H1 (cell line): ENCODE results near the gene RALA. TPM values are rescaled to one million over a fixed set of nuclear protein-coding genes. Genes with fewer than 3 reads are reported as not detected.

Experiments
- CTCF ChIA-PET: fragments of 300-600 bp; sonication (Branson Sonifier 250); formaldehyde crosslinking; loops from one replicate; lab custom pipeline; 2021; ENCODE audit not compliant: partially characterized antibody; lab: Charles Lee
- POLR2A ChIA-PET: fragments of 300-600 bp; sonication (Branson Sonifier 250); formaldehyde crosslinking; loops from one replicate; lab custom pipeline; 2021; ENCODE audit warnings: inconsistent platforms; ENCODE audit not compliant: partially characterized antibody; lab: Charles Lee
- DNase-seq, 2 experiments: peaks; one replicate each; pipeline versions ENCODE4 v3.0.0 to v3.0.0-alpha.2; 2010 to 2022; ENCODE audit warnings: low spot score in 2 of 2, low read depth in 1 of 2, mixed read lengths in 1 of 2
- FAIRE-seq: peaks from 2 replicates; lab custom pipeline; 2011; peaks lifted over from hg19 to GRCh38; lab: Jason Lieb, UNC
- H2AFZ ChIP-seq: 2 replicates; pipeline ENCODE4 v1.8.1; 2012; ENCODE audit warnings: low read length, inconsistent platforms
- H2AK5ac ChIP-seq: 2 replicates; pipeline ENCODE4 v1.6.1; 2013; ENCODE audit warnings: low read depth, low read length
- H2BK120ac ChIP-seq: replicated peaks from 2 replicates; pipeline ENCODE3; 2013; ENCODE audit warnings: low read depth, low read length, inconsistent platforms
- H2BK12ac ChIP-seq: 2 replicates; pipeline ENCODE4 v1.6.1; 2013; ENCODE audit warnings: low read depth, low read length
- H2BK15ac ChIP-seq: 2 replicates; pipeline ENCODE4 v1.6.1; 2013; ENCODE audit warnings: low read length
- H2BK20ac ChIP-seq: 2 replicates; pipeline ENCODE4 v1.6.1; 2013; ENCODE audit warnings: low read length
- H2BK5ac ChIP-seq: 2 replicates; pipeline ENCODE4 v1.6.1; 2013; ENCODE audit warnings: low read depth, low read length
- H3K14ac ChIP-seq: 2 replicates; pipeline ENCODE4 v1.6.1; 2013; ENCODE audit warnings: inconsistent platforms; ENCODE audit not compliant: insufficient read length
- H3K18ac ChIP-seq: 2 replicates; pipeline ENCODE4 v1.6.1; 2013; ENCODE audit warnings: low read length; ENCODE audit errors: extremely low read depth
- H3K23ac ChIP-seq: 2 replicates; pipeline ENCODE4 v1.6.1; 2013; ENCODE audit warnings: inconsistent platforms; ENCODE audit not compliant: insufficient read length
- H3K23me2 ChIP-seq: 2 replicates; pipeline ENCODE4 v1.6.1; 2013; ENCODE audit warnings: low read depth, low read length
- H3K27ac ChIP-seq: 2 replicates; pipeline ENCODE4 v1.6.1; 2011; ENCODE audit warnings: low read depth, low read length, inconsistent platforms
- H3K27me3 ChIP-seq, 4 experiments: replicated peaks in 1 of 4; 1 replicate in 1 of 4; 2 replicates in 3 of 4; pipeline versions ENCODE4 v1.6.1 to v1.8.1; 2011 to 2013; ENCODE audit warnings: low read length in 3 of 4, mild to moderate bottlenecking in 3 of 4, inconsistent platforms in 2 of 4, mixed read lengths in 2 of 4, moderate library complexity in 1 of 4; ENCODE audit not compliant: control insufficient read depth in 3 of 4, insufficient read depth in 3 of 4; ENCODE audit errors: extremely low read depth in 1 of 4
- H3K36me3 ChIP-seq, 4 experiments: 2 replicates each; pipeline versions ENCODE4 v1.6.1 to v1.8.1; 2011 to 2013; ENCODE audit warnings: mild to moderate bottlenecking in 4 of 4, low read length in 3 of 4, moderate library complexity in 2 of 4, control low read depth in 1 of 4, inconsistent platforms in 1 of 4; ENCODE audit not compliant: insufficient read depth in 4 of 4, control insufficient read depth in 2 of 4
- H3K4ac ChIP-seq: replicated peaks from 2 replicates; pipeline ENCODE3; 2013; ENCODE audit warnings: low read length, low read depth, mixed read lengths, inconsistent platforms; ENCODE audit not compliant: insufficient read length
- H3K4me1 ChIP-seq, 4 experiments: replicated peaks in 1 of 4; 1 replicate in 1 of 4; 2 replicates in 3 of 4; pipeline versions ENCODE4 v1.6.1 to v1.8.1; 2011 to 2013; ENCODE audit warnings: low read length in 3 of 4, inconsistent platforms in 2 of 4, mixed read lengths in 1 of 4; ENCODE audit not compliant: insufficient read depth in 4 of 4, control insufficient read depth in 3 of 4
- H3K4me2 ChIP-seq, 2 experiments: 2 replicates each; pipeline versions ENCODE4 v1.6.1 to v1.8.1; 2011 to 2013; ENCODE audit warnings: low read depth in 2 of 2, low read length in 2 of 2, control low read depth in 1 of 2, inconsistent platforms in 1 of 2, mild to moderate bottlenecking in 1 of 2; ENCODE audit not compliant: insufficient read depth in 1 of 2
- H3K4me3 ChIP-seq, 4 experiments: fragments of 200-600, 300-600 bp in 1 of 4; sonication (generic), shearing (Covaris generic), sonication (Bioruptor Twin) in 1 of 4; 2 replicates each; pipeline versions ENCODE4 v1.5.1 to v1.8.1; 2011 to 2016; ENCODE audit warnings: low read length in 4 of 4, low read depth in 3 of 4, control low read depth in 2 of 4, inconsistent platforms in 2 of 4, mild to moderate bottlenecking in 2 of 4, mixed read lengths in 1 of 4, moderate library complexity in 1 of 4; ENCODE audit not compliant: insufficient read depth in 2 of 4; ENCODE audit errors: extremely low read depth in 1 of 4
- H3K56ac ChIP-seq: replicated peaks from 2 replicates; pipeline ENCODE3; 2013; ENCODE audit warnings: low read depth, mild to moderate bottlenecking, mixed read lengths, low read length, inconsistent platforms; ENCODE audit not compliant: insufficient read length
- H3K79me1 ChIP-seq: 2 replicates; pipeline ENCODE4 v1.6.1; 2013; ENCODE audit warnings: low read depth, low read length, control low read depth
- H3K79me2 ChIP-seq, 2 experiments: 2 replicates each; pipeline versions ENCODE4 v1.6.1 to v1.8.1; 2012 to 2013; ENCODE audit warnings: low read length in 2 of 2, mild to moderate bottlenecking in 2 of 2, inconsistent platforms in 1 of 2; ENCODE audit not compliant: insufficient read depth in 2 of 2, control insufficient read depth in 1 of 2
- H3K9ac ChIP-seq, 4 experiments: replicated peaks in 1 of 4; 1 replicate in 1 of 4; 2 replicates in 3 of 4; pipeline versions ENCODE4 v1.6.1 to v1.8.1; 2011 to 2013; ENCODE audit warnings: low read depth in 3 of 4, low read length in 3 of 4, control low read depth in 2 of 4, mild to moderate bottlenecking in 2 of 4, moderate library complexity in 2 of 4, inconsistent platforms in 1 of 4; ENCODE audit errors: extremely low read depth in 1 of 4
- H3K9me3 ChIP-seq, 2 experiments: 2 replicates each; pipeline versions ENCODE4 v1.6.1 to v1.8.1; 2012 to 2013; ENCODE audit warnings: mild to moderate bottlenecking in 2 of 2, moderate library complexity in 2 of 2, control low read depth in 1 of 2, inconsistent platforms in 1 of 2, low read depth in 1 of 2, low read length in 1 of 2, mixed read lengths in 1 of 2; ENCODE audit not compliant: insufficient read depth in 2 of 2
- H4K20me1 ChIP-seq, 2 experiments: replicated peaks in 1 of 2; 2 replicates each; pipeline versions ENCODE3 to v1.8.1; 2011 to 2013; ENCODE audit warnings: inconsistent platforms in 2 of 2, low read length in 2 of 2, mild to moderate bottlenecking in 1 of 2; ENCODE audit not compliant: insufficient read depth in 2 of 2, control insufficient read depth in 1 of 2
- H4K5ac ChIP-seq: 2 replicates; pipeline ENCODE4 v1.6.1; 2013; ENCODE audit warnings: low read length, low read depth, mixed read lengths, inconsistent platforms; ENCODE audit not compliant: insufficient read length
- H4K8ac ChIP-seq: 2 replicates; pipeline ENCODE4 v1.8.0; 2013; ENCODE audit warnings: mild to moderate bottlenecking, moderate library complexity, low read length, inconsistent platforms; ENCODE audit not compliant: insufficient read depth; ENCODE audit errors: extremely low read depth
- H4K91ac ChIP-seq: replicated peaks from 2 replicates; pipeline ENCODE3; 2013; ENCODE audit warnings: low read length, mixed read lengths, inconsistent platforms; ENCODE audit not compliant: insufficient read length
- ATF3 ChIP-seq: IDR thresholded peaks from 2 replicates; pipeline ENCODE4 v1.6.1; 2011; ENCODE audit warnings: low read depth, mild to moderate bottlenecking, low read length; ENCODE audit not compliant: insufficient read depth
- BCL11A ChIP-seq, 2 experiments: IDR thresholded peaks; one replicate each; pipeline ENCODE4 v1.6.1; 2011; ENCODE audit warnings: low read depth in 2 of 2, low read length in 2 of 2, mild to moderate bottlenecking in 2 of 2
- BRCA1 ChIP-seq: IDR thresholded peaks from 2 replicates; pipeline ENCODE4 v1.6.1; 2012; ENCODE audit warnings: low read depth, low read length, improper control_type of control experiment
- FOSL1 ChIP-seq: IDR thresholded peaks from 2 replicates; pipeline ENCODE4 v1.6.1; 2011; ENCODE audit warnings: mild to moderate bottlenecking, low read depth, low read length, moderate library complexity; ENCODE audit not compliant: insufficient read depth
- GABPA ChIP-seq: IDR thresholded peaks from 2 replicates; pipeline ENCODE4 v1.6.1; 2011; ENCODE audit warnings: mild to moderate bottlenecking, low read length, moderate library complexity, borderline replicate concordance; ENCODE audit not compliant: insufficient read depth
- JUND ChIP-seq: IDR thresholded peaks from 2 replicates; pipeline ENCODE4 v1.6.1; 2011; ENCODE audit warnings: mild to moderate bottlenecking, improper control_type of control experiment, low read length
- PHF8 ChIP-seq: fragments of 200-600 bp; sonication (generic); conservative IDR thresholded peaks from 2 replicates; pipeline ENCODE4 v1.7.1; 2012; ENCODE audit warnings: low read depth, mild to moderate bottlenecking, inconsistent platforms, low read length, moderate library complexity
- SIRT6 ChIP-seq: IDR thresholded peaks from one replicate; pipeline ENCODE4 v1.7.1; 2012; ENCODE audit warnings: low read length, inconsistent platforms
- SIX5 ChIP-seq: IDR thresholded peaks from 2 replicates; pipeline ENCODE4 v1.6.1; 2011; ENCODE audit warnings: mild to moderate bottlenecking, low read depth, low read length
- TCF12 ChIP-seq: IDR thresholded peaks from 2 replicates; pipeline ENCODE4 v1.6.1; 2011; ENCODE audit warnings: low read depth, mild to moderate bottlenecking, low read length
- USF2 ChIP-seq: IDR thresholded peaks from 2 replicates; pipeline ENCODE4 v1.6.1; 2011; ENCODE audit warnings: low read length, improper control_type of control experiment
- WGBS, 2 experiments: shearing (Covaris generic) in 1 of 2; methylation state at CpG; one replicate each; pipeline versions ENCODE4 v1.1.6 to v1.1.7; 2013 to 2015; ENCODE audit warnings: low lambda C conversion rate in 2 of 2, mixed read lengths in 2 of 2, inconsistent platforms in 1 of 2, low coverage in 1 of 2, missing lambda C conversion rate in 1 of 2; ENCODE audit not compliant: insufficient replicate concordance in 2 of 2, insufficient coverage in 1 of 2, insufficient read length in 1 of 2; ENCODE audit errors: extremely low coverage in 1 of 2, missing lambda C conversion rate in 1 of 2; 5-methylcytosine and 5-hydroxymethylcytosine counted together
- polyA plus RNA-seq, 7 experiments: library from polyadenylated mRNA; depleted of rRNA in 3 of 7; stranded (reverse) in 5 of 7; unstranded in 2 of 7; fragments of >200 nt in 5 of 7; fragments of 200-250 nt in 2 of 7; gene quantifications; 1 replicate in 5 of 7; 2 replicates in 1 of 7; 4 replicates in 1 of 7; pipeline versions ENCODE4 v1.2.1 to v1.2.3, GENCODE V29; 2011 to 2013; ENCODE audit warnings: missing spikeins in 2 of 7, mixed read lengths in 2 of 7
- total RNA-seq: library from RNA; stranded (reverse); fragmentation: NEBNext Ultra II Directional; extraction: Animal tissue kit (Norgen Biotek cat#: 25700); gene quantifications from 2 replicates; pipeline ENCODE4 v1.2.1, GENCODE V29; 2021

The RALA gene
- total and polyA plus RNA-seq, 2 of the 8 experiments (the other 6 are each of a cell fraction or from before 2014, with no cell fraction given), result 24.1 to 72.8 TPM

GRCh38 chr7:39693812-39694211, 70.4 kb downstream of the RALA start:
- CTCF ChIA-PET, result no interaction called here
- Histone ChIP-seq H3K4me1 (no peaks in the 10 kb centered on the region), H3K4me3 (no peak overlapping the region), H2BK20ac (no peak overlapping the region), H2AFZ (no peak overlapping the region), H3K23me2 (no peaks in the 10 kb centered on the region; the same call in 1 of the 2 replicates), H3K9ac (no peak overlapping the region), H2BK120ac (no peak overlapping the region), H2BK12ac (no peak overlapping the region), H3K9me3 (no peaks in the 10 kb centered on the region), H4K20me1 (peaks cover 0 to 1% of the 10 kb centered on the region in 2 experiments), H2AK5ac (no peak overlapping the region), H3K4ac (no peak overlapping the region), H3K14ac (no peak overlapping the region), H4K8ac (no peak overlapping the region), H3K27ac (no peak overlapping the region), H3K36me3 (peaks cover 0 to 31% (median 23%) of the 10 kb centered on the region in 4 experiments; a peak in 7 of 8 replicates), H3K18ac (no peak overlapping the region), H3K79me2 (no peaks in the 10 kb centered on the region), H3K79me1 (no peaks in the 10 kb centered on the region), H3K27me3 (no peaks in the 10 kb centered on the region), H4K5ac (no peak overlapping the region), H4K91ac (no peak overlapping the region), H3K4me2 (no peak overlapping the region), H3K56ac (no peak overlapping the region), H2BK15ac (no peak overlapping the region), H2BK5ac (no peak overlapping the region), H3K23ac (no peak overlapping the region)
- DNase-seq (no peak), FAIRE-seq (no peak)
- WGBS, 2 experiments, result 89% methylated on average over 2 of the region's 2 CpGs; no CpG with 5 or more reads in 1 of the 2 experiments
- POLR2A ChIA-PET, result no interaction called here
- TF ChIP-seq BCL11A (IDR thresholded peaks at IDR 0.05; ENCODE audit: low read depth in 2 of 2, low read length in 2 of 2) (no peak), BRCA1 (no peak), FOSL1 (no peak), JUND (no peak), PHF8 (no peak), SIX5 (no peak), TCF12 (no peak), GABPA (no peak), USF2 (no peak), ATF3 (no peak), SIRT6 (no peak)
